Smooth muscle cell (in vitro differentiated cells): ENCODE measurements around the gene TIMM10. TPM values are rescaled to one million over a fixed set of nuclear protein-coding genes. Genes with fewer than 3 reads are reported as not detected.

ENCODE experiments used
- DNase-seq: peaks from one replicate; lab custom pipeline; 2025; ENCODE audit not compliant: unreplicated experiment; lab: John Stamatoyannopoulos, UW
- H2AFZ ChIP-seq: fragments of 200-600 bp; sonication (generic); 2 replicates; pipeline ENCODE4 v1.6.0; 2016; ENCODE audit warnings: antibody characterized with exemption, low read depth, mild to moderate bottlenecking
- H3F3A ChIP-seq: fragments of 200-600 bp; sonication (generic); 2 replicates; pipeline ENCODE4 v1.6.0; 2017; ENCODE audit warnings: antibody characterized with exemption, low read depth
- H3K27ac ChIP-seq: fragments of 200-600 bp; sonication (generic); 2 replicates; pipeline ENCODE4 v1.5.1; 2016; ENCODE audit warnings: low read depth, mild to moderate bottlenecking
- H3K27me3 ChIP-seq: fragments of 200-600 bp; sonication (generic); 2 replicates; pipeline ENCODE4 v1.6.1; 2016; ENCODE audit warnings: low read depth, mild to moderate bottlenecking
- H3K36me3 ChIP-seq: fragments of 200-600 bp; sonication (generic); 2 replicates; pipeline ENCODE4 v1.5.1; 2016; ENCODE audit warnings: low read depth
- H3K4me1 ChIP-seq: fragments of 200-600 bp; sonication (generic); 2 replicates; pipeline ENCODE4 v1.5.1; 2016; ENCODE audit warnings: low read depth
- H3K4me2 ChIP-seq: fragments of 200-600 bp; sonication (generic); 2 replicates; pipeline ENCODE4 v1.6.0; 2016; ENCODE audit warnings: mild to moderate bottlenecking
- H3K4me3 ChIP-seq: fragments of 200-600 bp; sonication (generic); 2 replicates; pipeline ENCODE4 v1.5.1; 2016; ENCODE audit warnings: mild to moderate bottlenecking
- H3K79me2 ChIP-seq: fragments of 200-600 bp; sonication (generic); 2 replicates; pipeline ENCODE4 v1.6.0; 2016; ENCODE audit warnings: low read depth, mild to moderate bottlenecking
- H3K9ac ChIP-seq: fragments of 200-600 bp; sonication (generic); 2 replicates; pipeline ENCODE4 v1.6.0; 2016; ENCODE audit warnings: low read depth
- H3K9me3 ChIP-seq: fragments of 200-600 bp; sonication (generic); replicated peaks from 2 replicates; pipeline ENCODE4 v1.5.1; 2016; ENCODE audit warnings: low read depth
- H4K20me1 ChIP-seq: fragments of 200-600 bp; sonication (generic); 2 replicates; pipeline ENCODE4 v1.6.0; 2016; ENCODE audit warnings: low read depth
- WGBS: methylation state at CpG from one replicate; pipeline ENCODE4 v1.1.7; 2016; ENCODE audit warnings: low lambda C conversion rate; 5-methylcytosine and 5-hydroxymethylcytosine counted together
- polyA plus RNA-seq: library from polyadenylated mRNA; unstranded; fragments of >200 nt; fragmentation: Nextera tagmentation; extraction: Ambion mirVana; gene quantifications from 2 replicates; pipeline ENCODE4 v1.2.1, GENCODE V29; 2016
- total RNA-seq: library from RNA; depleted of rRNA; stranded (reverse); fragments of >200 nt; gene quantifications from 2 replicates; pipeline ENCODE4 v1.2.3, GENCODE V29; 2014
- TF ChIP-seq, protein P1 (sequence below): fragments of 200-600 bp; sonication (generic); IDR thresholded peaks from 2 replicates; pipeline ENCODE4 v1.5.1; 2017; ENCODE audit warnings: borderline replicate concordance, mild to moderate bottlenecking, antibody characterized with exemption; ENCODE audit not compliant: insufficient read depth, poor library complexity, severe bottlenecking

TIMM10 gene
- total and polyA plus RNA-seq, 2 experiments from 2014 or later: 34.2 to 110 TPM

- no peaks in the 10 kb centered on the region for H4K20me1 ChIP-seq
- H3K9ac ChIP-seq: no peak overlapping the region
- H3K27ac ChIP-seq: no peak overlapping the region
- H3K9me3 ChIP-seq: no peaks in the 10 kb centered on the region
- TF ChIP-seq, protein P1, sequence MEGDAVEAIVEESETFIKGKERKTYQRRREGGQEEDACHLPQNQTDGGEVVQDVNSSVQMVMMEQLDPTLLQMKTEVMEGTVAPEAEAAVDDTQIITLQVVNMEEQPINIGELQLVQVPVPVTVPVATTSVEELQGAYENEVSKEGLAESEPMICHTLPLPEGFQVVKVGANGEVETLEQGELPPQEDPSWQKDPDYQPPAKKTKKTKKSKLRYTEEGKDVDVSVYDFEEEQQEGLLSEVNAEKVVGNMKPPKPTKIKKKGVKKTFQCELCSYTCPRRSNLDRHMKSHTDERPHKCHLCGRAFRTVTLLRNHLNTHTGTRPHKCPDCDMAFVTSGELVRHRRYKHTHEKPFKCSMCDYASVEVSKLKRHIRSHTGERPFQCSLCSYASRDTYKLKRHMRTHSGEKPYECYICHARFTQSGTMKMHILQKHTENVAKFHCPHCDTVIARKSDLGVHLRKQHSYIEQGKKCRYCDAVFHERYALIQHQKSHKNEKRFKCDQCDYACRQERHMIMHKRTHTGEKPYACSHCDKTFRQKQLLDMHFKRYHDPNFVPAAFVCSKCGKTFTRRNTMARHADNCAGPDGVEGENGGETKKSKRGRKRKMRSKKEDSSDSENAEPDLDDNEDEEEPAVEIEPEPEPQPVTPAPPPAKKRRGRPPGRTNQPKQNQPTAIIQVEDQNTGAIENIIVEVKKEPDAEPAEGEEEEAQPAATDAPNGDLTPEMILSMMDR: no peak
- peak overlapping the region; percentile 82 for H3K4me2 ChIP-seq
- H3F3A ChIP-seq: no peaks in the 10 kb centered on the region
- H3K4me1 ChIP-seq: peaks cover 3% of the 10 kb centered on the region
- H3K4me3 ChIP-seq: peak overlapping the region; percentile 37
- no peaks in the 10 kb centered on the region for H3K36me3 ChIP-seq
- DNase-seq: no peak
- no peaks in the 10 kb centered on the region for H3K79me2 ChIP-seq
- H3K27me3 ChIP-seq: no peaks in the 10 kb centered on the region
- H2AFZ ChIP-seq: peak overlapping the region; percentile 49
- 37% methylated on average over 12 of the region's 12 CpGs for WGBS
These were observed 30.5 kb downstream of the TIMM10 start for GRCh38 chr11:57499983-57500461.

DNA sequence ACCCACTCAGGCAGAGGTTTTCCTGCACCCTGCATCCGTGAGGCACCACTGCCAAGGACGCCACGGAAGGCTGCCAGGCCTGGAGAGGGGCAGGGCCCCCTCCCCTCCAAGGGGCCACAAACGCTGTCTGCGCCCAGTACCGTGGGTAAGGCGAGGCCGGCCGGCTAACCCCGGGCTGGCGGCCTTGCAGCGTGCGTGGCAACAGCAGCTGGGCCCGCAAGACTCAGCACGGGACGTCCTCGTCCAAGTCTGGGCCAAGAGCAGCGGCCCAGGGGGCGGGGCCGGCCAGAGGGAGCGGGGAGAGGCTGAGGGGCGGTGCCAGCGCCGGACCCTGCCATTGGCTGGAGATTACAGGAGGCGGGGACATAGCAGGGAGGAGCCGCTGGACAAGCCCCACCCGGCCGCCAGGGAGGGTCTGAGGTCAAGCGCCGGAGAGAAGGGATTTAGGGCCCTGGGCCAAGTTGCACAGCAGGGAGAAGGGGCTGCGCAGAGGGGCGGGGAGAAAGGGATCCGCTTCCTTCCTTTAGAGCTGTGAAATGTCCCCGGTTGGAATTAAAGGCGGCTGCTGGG, 31.1 kb downstream of the TIMM10 start:
- Histone ChIP-seq H3K27ac (no peak overlapping the region), H3K9ac (no peak overlapping the region), H3K27me3 (no peaks in the 10 kb centered on the region), H3K4me2 (peak overlapping the region; percentile 82), H4K20me1 (no peaks in the 10 kb centered on the region), H2AFZ (peak overlapping the region; percentile 49), H3K79me2 (no peaks in the 10 kb centered on the region), H3K9me3 (no peaks in the 10 kb centered on the region), H3F3A (no peaks in the 10 kb centered on the region), H3K4me3 (peak overlapping the region; percentile 37), H3K36me3 (no peaks in the 10 kb centered on the region), H3K4me1 (peaks cover 3% of the 10 kb centered on the region)
- peak; percentile 80 for DNase-seq
- TF ChIP-seq, protein P1: no peak
- WGBS: 7% methylated on average over 33 of the region's 35 CpGs

GRCh38 chr11:57498540-57498939, 32.0 kb downstream of the TIMM10 start:
- Histone ChIP-seq H3K79me2 (no peaks in the 10 kb centered on the region), H3K4me2 (no peak overlapping the region), H3K27ac (no peak overlapping the region), H3K9me3 (no peaks in the 10 kb centered on the region), H3F3A (no peaks in the 10 kb centered on the region), H3K4me3 (no peak overlapping the region), H3K9ac (no peak overlapping the region), H4K20me1 (no peaks in the 10 kb centered on the region), H3K4me1 (peaks cover 3% of the 10 kb centered on the region), H3K27me3 (no peaks in the 10 kb centered on the region), H3K36me3 (no peaks in the 10 kb centered on the region), H2AFZ (no peak overlapping the region)
- 92% methylated on average over 6 of the region's 6 CpGs for WGBS
- no peak for DNase-seq
- TF ChIP-seq, protein P1: no peak
